GM12878 (cell line): ENCODE measurements around the gene SIGLEC5. TPM values are rescaled to one million over a fixed set of nuclear protein-coding genes. Genes with fewer than 3 reads are reported as not detected.

Experiments
- ATAC-seq: fragments of 200-7000 bp; cut with Tn5 transposase; 3 replicates; pipeline ENCODE4 v1.9.1; 2020; ENCODE audit warnings: mild to moderate bottlenecking, moderate library complexity
- BruUV-seq: library from RNA; stranded (reverse); fragments of 400-500 nt; replicated peaks from 2 replicates; lab custom pipeline; 2021; lab: Mats Ljungman, UMichigan
- CTCF ChIA-PET: fragments of 300-600 bp; sonication (Branson Sonifier 250); formaldehyde crosslinking; extraction: SDS; loops from one replicate; lab custom pipeline; 2021; ENCODE audit warnings: inconsistent platforms; lab: Yijun Ruan, JAX
- POLR2A ChIA-PET: fragments of 350-600 bp; formaldehyde crosslinking; extraction: SDS; loops from one replicate; lab custom pipeline; 2021; ENCODE audit warnings: inconsistent platforms; lab: Charles Lee
- RAD21 ChIA-PET: fragments of 300-600 bp; sonication (Branson Sonifier 250); formaldehyde crosslinking; loops from one replicate; lab custom pipeline; 2023; ENCODE audit warnings: antibody characterized with exemption; ENCODE audit not compliant: unreplicated experiment; lab: Charles Lee
- SMC1A ChIA-PET: fragments of 300-600 bp; sonication (Branson Sonifier 250); formaldehyde crosslinking; loops from one replicate; lab custom pipeline; 2023; ENCODE audit not compliant: unreplicated experiment, uncharacterized antibody; lab: Charles Lee
- DNase-seq: peaks from one replicate; pipeline ENCODE4 v3.0.0-alpha.2; 2011; ENCODE audit warnings: low read depth, low spot score
- FAIRE-seq: peaks from 3 replicates; lab custom pipeline; 2011; peaks lifted over from hg19 to GRCh38; lab: Jason Lieb, UNC
- H2AFZ ChIP-seq: 2 replicates; pipeline ENCODE4 v1.6.0; 2011; ENCODE audit warnings: low read depth, low read length, control low read depth; ENCODE audit not compliant: control insufficient read depth
- H3K27ac ChIP-seq: 2 replicates; pipeline ENCODE4 v1.5.1; 2011; ENCODE audit warnings: control low read depth; ENCODE audit not compliant: control insufficient read depth, insufficient read depth
- H3K27me3 ChIP-seq, 2 experiments: replicated peaks in 1 of 2; 2 replicates each; pipeline versions ENCODE4 v1.6.0 to v1.6.1; 2011; ENCODE audit warnings: low read length in 1 of 2; ENCODE audit not compliant: control insufficient read depth in 2 of 2, insufficient read depth in 2 of 2
- H3K36me3 ChIP-seq, 2 experiments: 2 replicates each; pipeline ENCODE4 v1.5.1; 2011; ENCODE audit warnings: low read length in 1 of 2; ENCODE audit not compliant: control insufficient read depth in 2 of 2, insufficient read depth in 2 of 2
- H3K4me1 ChIP-seq: 2 replicates; pipeline ENCODE4 v1.6.1; 2011; ENCODE audit warnings: mild to moderate bottlenecking, low read length, moderate library complexity, mixed read lengths; ENCODE audit not compliant: control insufficient read depth, insufficient read depth
- H3K4me2 ChIP-seq: 2 replicates; pipeline ENCODE4 v1.6.0; 2011; ENCODE audit warnings: control low read depth; ENCODE audit not compliant: control insufficient read depth, insufficient read depth
- H3K4me3 ChIP-seq: fragments of 200-600 bp; sonication (generic); 2 replicates; pipeline ENCODE4 v1.5.1; 2016
- H3K79me2 ChIP-seq: 2 replicates; pipeline ENCODE4 v1.6.0; 2011; ENCODE audit warnings: low read length; ENCODE audit not compliant: control insufficient read depth, insufficient read depth
- H3K9ac ChIP-seq: 2 replicates; pipeline ENCODE4 v1.8.0; 2011; ENCODE audit warnings: low read length, control low read depth, mixed read lengths; ENCODE audit not compliant: control insufficient read depth, insufficient read depth
- H3K9me3 ChIP-seq: replicated peaks from 3 replicates; pipeline ENCODE4 v1.5.1; 2011; ENCODE audit warnings: mild to moderate bottlenecking, low read length; ENCODE audit not compliant: control insufficient read depth, insufficient read depth
- H4K20me1 ChIP-seq: 2 replicates; pipeline ENCODE4 v1.6.0; 2011; ENCODE audit not compliant: control insufficient read depth, insufficient read depth
- CHD4 ChIP-seq: fragments of 200-600 bp; sonication (generic); IDR thresholded peaks from 2 replicates; pipeline ENCODE4 v1.6.1; 2016; ENCODE audit warnings: mild to moderate bottlenecking
- EGR1 ChIP-seq, 2 experiments: IDR thresholded peaks; 1 replicate in 1 of 2; 2 replicates in 1 of 2; pipeline ENCODE4 v1.6.1; 2011 to 2012; ENCODE audit warnings: low read depth in 2 of 2, low read length in 2 of 2, borderline replicate concordance in 1 of 2, mild to moderate bottlenecking in 1 of 2, moderate library complexity in 1 of 2
- MYC ChIP-seq: IDR thresholded peaks from 2 replicates; pipeline ENCODE4 v1.6.1; 2011; ENCODE audit warnings: mild to moderate bottlenecking, low read length, moderate library complexity, inconsistent platforms; ENCODE audit not compliant: insufficient read depth, insufficient replicate concordance, insufficient read length, severe bottlenecking
- RB1 ChIP-seq: fragments of 450-650 bp; formaldehyde crosslinking; IDR thresholded peaks from 2 replicates; pipeline ENCODE4 v1.6.1; 2017; ENCODE audit warnings: mild to moderate bottlenecking, borderline replicate concordance
- WGBS: methylation state at CpG from one replicate; pipeline ENCODE4 v1.1.6; 2016; ENCODE audit warnings: low lambda C conversion rate; ENCODE audit not compliant: insufficient replicate concordance, insufficient coverage; ENCODE audit errors: missing lambda C conversion rate; 5-methylcytosine and 5-hydroxymethylcytosine counted together
- in situ Hi-C: fragments of 300-500 bp; cut with MboI; formaldehyde crosslinking; loops from 9 replicates; pipeline ENCODE4 v1.14.3; 2018; ENCODE audit warnings: mixed read lengths
- intact Hi-C: fragments of 100-400 bp; cut with micrococcal nuclease; formaldehyde crosslinking; loops from one replicate; pipeline ENCODE4 v1.14.2; 2022; ENCODE audit not compliant: unreplicated experiment
- polyA plus RNA-seq, 11 experiments: library from polyadenylated mRNA; depleted of rRNA in 4 of 11; unstranded in 6 of 11; stranded (reverse) in 5 of 11; fragments of >200 nt; fragmentation: Nextera tagmentation in 4 of 11; fragmentation: Illumina TruSeq in 1 of 11; extraction: Ambion mirVana in 4 of 11; extraction: Trizol in 1 of 11; gene quantifications; 1 replicate in 1 of 11; 2 replicates in 10 of 11; pipeline versions ENCODE4 v1.2.1 to v1.2.3, GENCODE V29; 2011 to 2016; ENCODE audit warnings: inconsistent platforms in 2 of 11, missing spikeins in 2 of 11, low read depth in 1 of 11
- total RNA-seq, 4 experiments: library from RNA; depleted of rRNA in 3 of 4; stranded (reverse); fragments of >200 nt in 3 of 4; fragmentation: Illumina TruSeq in 1 of 4; extraction: Trizol in 1 of 4; gene quantifications; 2 replicates each; pipeline versions ENCODE4 v1.2.1 to v1.2.3, GENCODE V29; 2013 to 2021
- TF ChIP-seq, protein P1 (sequence below): IDR thresholded peaks from 2 replicates; pipeline ENCODE4 v1.6.1; 2012; ENCODE audit warnings: low read depth, low read length, improper control_type of control experiment
- TF ChIP-seq, protein P2 (sequence below): fragments of 450-650 bp; IDR thresholded peaks from 2 replicates; pipeline ENCODE4 v1.6.1; 2016; ENCODE audit warnings: mild to moderate bottlenecking, moderate library complexity, borderline replicate concordance

Gene SIGLEC5
- total and polyA plus RNA-seq, 10 of the 15 experiments (the other 5 are each of a cell fraction or from before 2014, with no cell fraction given) = 0.05 to 2.5 (median 1.4) TPM; not detected in 1

DNA sequence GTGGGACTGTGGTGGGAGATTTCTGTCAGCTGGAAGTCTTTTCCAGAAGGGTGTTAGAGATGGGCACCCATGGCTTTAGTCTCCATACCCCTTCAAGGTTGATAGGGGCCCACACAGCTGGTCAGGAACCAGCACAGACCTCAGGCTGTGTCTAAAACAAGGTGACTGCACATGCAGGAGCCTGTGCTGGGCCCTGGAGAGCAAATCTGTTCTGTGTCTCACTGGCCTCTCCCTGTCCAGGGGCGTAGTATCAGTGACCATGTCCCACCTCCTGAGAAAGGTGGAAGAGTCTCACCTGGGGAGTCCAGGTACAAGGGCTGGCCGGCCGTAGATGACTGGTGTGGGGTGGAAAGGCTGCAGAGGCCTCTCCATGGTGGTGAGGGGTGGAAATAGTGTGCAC lies 39.8 kb downstream of the SIGLEC5 start:
- no peak for DNase-seq
- Histone ChIP-seq H4K20me1 (no peaks in the 10 kb centered on the region), H2AFZ (no peak overlapping the region), H3K27ac (no peak overlapping the region), H3K9me3 (peaks cover 18% of the 10 kb centered on the region), H3K27me3 (no peaks in the 10 kb centered on the region), H3K79me2 (no peaks in the 10 kb centered on the region), H3K4me3 (no peak overlapping the region), H3K4me1 (peaks cover 8% of the 10 kb centered on the region), H3K9ac (no peak overlapping the region), H3K4me2 (no peak overlapping the region), H3K36me3 (peaks cover 0 to 10% of the 10 kb centered on the region in 2 experiments; a peak in 3 of 4 replicates)
- CTCF ChIA-PET = no interaction called here
- SMC1A ChIA-PET = no interaction called here
- in situ Hi-C loops = no loop called here
- ATAC-seq = no peak
- BruUV-seq = no TSS peak
- WGBS = 79% methylated on average over 3 of the region's 3 CpGs
- RAD21 ChIA-PET = no interaction called here
- no peak for FAIRE-seq
- POLR2A ChIA-PET = no interaction called here
- TF ChIP-seq EGR1 (IDR thresholded peaks at IDR 0.05; ENCODE audit: borderline replicate concordance in 1 of 2, low read depth in 2 of 2, low read length in 2 of 2) (no peak), RB1 (no peak), CHD4 (no peak), MYC (no peak)
- intact Hi-C loops = no loop called here

DNA sequence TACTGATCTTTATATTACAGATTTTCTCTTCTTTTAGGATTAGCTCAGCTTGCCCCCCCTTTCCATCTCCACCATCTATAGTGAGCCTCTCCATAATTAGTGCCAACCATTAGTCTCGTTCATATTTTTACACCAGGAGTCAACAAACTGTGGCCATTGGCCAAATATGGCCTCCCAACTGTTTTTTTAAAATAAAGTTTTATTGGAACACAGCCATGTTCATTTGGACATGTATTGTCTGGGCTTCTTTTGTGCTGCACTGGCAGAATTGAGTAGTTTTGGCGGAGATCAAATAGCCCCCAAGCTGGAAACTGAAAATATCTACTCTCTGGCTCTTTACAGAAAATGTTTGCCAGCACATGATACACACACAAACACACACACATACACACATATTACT lies 40.7 kb downstream of the SIGLEC5 start:
- Histone ChIP-seq H3K4me1 (peaks cover 8% of the 10 kb centered on the region), H3K4me2 (no peak overlapping the region), H3K4me3 (no peak overlapping the region), H3K79me2 (no peaks in the 10 kb centered on the region), H3K9me3 (peaks cover 18% of the 10 kb centered on the region), H3K27ac (no peak overlapping the region), H3K36me3 (peaks cover 0 to 13% of the 10 kb centered on the region in 2 experiments; a peak in 3 of 4 replicates), H3K9ac (no peak overlapping the region), H3K27me3 (no peaks in the 10 kb centered on the region), H2AFZ (no peak overlapping the region), H4K20me1 (no peaks in the 10 kb centered on the region)
- ChIA-PET SMC1A (no interaction called here), RAD21 (no interaction called here), CTCF (no interaction called here), POLR2A (no interaction called here)
- DNase-seq (no peak), FAIRE-seq (no peak), ATAC-seq (no peak)
- BruUV-seq = no TSS peak
- in situ Hi-C loops = no loop called here
- TF ChIP-seq, protein P1, sequence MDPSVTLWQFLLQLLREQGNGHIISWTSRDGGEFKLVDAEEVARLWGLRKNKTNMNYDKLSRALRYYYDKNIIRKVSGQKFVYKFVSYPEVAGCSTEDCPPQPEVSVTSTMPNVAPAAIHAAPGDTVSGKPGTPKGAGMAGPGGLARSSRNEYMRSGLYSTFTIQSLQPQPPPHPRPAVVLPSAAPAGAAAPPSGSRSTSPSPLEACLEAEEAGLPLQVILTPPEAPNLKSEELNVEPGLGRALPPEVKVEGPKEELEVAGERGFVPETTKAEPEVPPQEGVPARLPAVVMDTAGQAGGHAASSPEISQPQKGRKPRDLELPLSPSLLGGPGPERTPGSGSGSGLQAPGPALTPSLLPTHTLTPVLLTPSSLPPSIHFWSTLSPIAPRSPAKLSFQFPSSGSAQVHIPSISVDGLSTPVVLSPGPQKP = no peak
- TF ChIP-seq, protein P2, sequence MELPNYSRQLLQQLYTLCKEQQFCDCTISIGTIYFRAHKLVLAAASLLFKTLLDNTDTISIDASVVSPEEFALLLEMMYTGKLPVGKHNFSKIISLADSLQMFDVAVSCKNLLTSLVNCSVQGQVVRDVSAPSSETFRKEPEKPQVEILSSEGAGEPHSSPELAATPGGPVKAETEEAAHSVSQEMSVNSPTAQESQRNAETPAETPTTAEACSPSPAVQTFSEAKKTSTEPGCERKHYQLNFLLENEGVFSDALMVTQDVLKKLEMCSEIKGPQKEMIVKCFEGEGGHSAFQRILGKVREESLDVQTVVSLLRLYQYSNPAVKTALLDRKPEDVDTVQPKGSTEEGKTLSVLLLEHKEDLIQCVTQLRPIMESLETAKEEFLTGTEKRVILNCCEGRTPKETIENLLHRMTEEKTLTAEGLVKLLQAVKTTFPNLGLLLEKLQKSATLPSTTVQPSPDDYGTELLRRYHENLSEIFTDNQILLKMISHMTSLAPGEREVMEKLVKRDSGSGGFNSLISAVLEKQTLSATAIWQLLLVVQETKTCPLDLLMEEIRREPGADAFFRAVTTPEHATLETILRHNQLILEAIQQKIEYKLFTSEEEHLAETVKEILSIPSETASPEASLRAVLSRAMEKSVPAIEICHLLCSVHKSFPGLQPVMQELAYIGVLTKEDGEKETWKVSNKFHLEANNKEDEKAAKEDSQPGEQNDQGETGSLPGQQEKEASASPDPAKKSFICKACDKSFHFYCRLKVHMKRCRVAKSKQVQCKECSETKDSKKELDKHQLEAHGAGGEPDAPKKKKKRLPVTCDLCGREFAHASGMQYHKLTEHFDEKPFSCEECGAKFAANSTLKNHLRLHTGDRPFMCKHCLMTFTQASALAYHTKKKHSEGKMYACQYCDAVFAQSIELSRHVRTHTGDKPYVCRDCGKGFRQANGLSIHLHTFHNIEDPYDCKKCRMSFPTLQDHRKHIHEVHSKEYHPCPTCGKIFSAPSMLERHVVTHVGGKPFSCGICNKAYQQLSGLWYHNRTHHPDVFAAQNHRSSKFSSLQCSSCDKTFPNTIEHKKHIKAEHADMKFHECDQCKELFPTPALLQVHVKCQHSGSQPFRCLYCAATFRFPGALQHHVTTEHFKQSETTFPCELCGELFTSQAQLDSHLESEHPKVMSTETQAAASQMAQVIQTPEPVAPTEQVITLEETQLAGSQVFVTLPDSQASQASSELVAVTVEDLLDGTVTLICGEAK = peak; percentile 28; the same call in 1 of the 2 replicates
- intact Hi-C loops = no loop called here
- 94% methylated on average over 2 of the region's 2 CpGs for WGBS
